Spinal cord (tissue), 10 donors: ENCODE data around the gene DAPK1. TPM values are rescaled to one million over a fixed set of nuclear protein-coding genes. Genes with fewer than 3 reads are reported as not detected.
A peak's percentile ranks its signal among the peaks of the same experiment; 100 is the strongest.

Experiments
- DNase-seq, 6 donors: peaks; one replicate each; pipeline versions ENCODE4 v3.0.0 to v3.0.0-alpha.2; 2013 to 2015; ENCODE audit warnings: low spot score in 6 of 6, low read depth in 4 of 6
- H3K27ac ChIP-seq: one replicate; pipeline ENCODE4 v1.5.1; 2013; ENCODE audit warnings: low read depth, low read length, control low read depth
- H3K27me3 ChIP-seq: one replicate; pipeline ENCODE4 v1.6.1; 2013; ENCODE audit warnings: low read length; ENCODE audit not compliant: control insufficient read depth, insufficient read depth
- H3K36me3 ChIP-seq: one replicate; pipeline ENCODE4 v1.6.1; 2013; ENCODE audit warnings: low read length; ENCODE audit not compliant: control insufficient read depth, insufficient read depth
- H3K4me1 ChIP-seq: one replicate; pipeline ENCODE4 v1.6.1; 2013; ENCODE audit warnings: low read length; ENCODE audit not compliant: control insufficient read depth, insufficient read depth
- H3K4me3 ChIP-seq: one replicate; pipeline ENCODE4 v1.5.1; 2013; ENCODE audit warnings: low read depth, low read length, control low read depth
- H3K9me3 ChIP-seq: one replicate; pipeline ENCODE4 v1.6.1; 2013; ENCODE audit warnings: low read length; ENCODE audit not compliant: control insufficient read depth, insufficient read depth
- WGBS: methylation state at CpG from one replicate; pipeline ENCODE4 v1.1.5; 2013; ENCODE audit warnings: missing lambda C conversion rate; ENCODE audit not compliant: insufficient coverage; 5-methylcytosine and 5-hydroxymethylcytosine counted together
- polyA plus RNA-seq, 2 donors: library from polyadenylated mRNA; unstranded; fragments of 120-200 nt; gene quantifications; one replicate each; pipeline ENCODE4 v1.2.1, GENCODE V29; 2013; ENCODE audit not compliant: insufficient read length in 2 of 2
- total RNA-seq, 2 donors: library from RNA; depleted of rRNA in 1 of 2; stranded (reverse); fragments of 120-200 nt in 1 of 2; fragments of >200 nt in 1 of 2; gene quantifications; one replicate each; pipeline versions ENCODE4 v1.2.3 to v1.2.4, GENCODE V29; 2013 to 2014
- donor health status: healthy.

Gene DAPK1
- total and polyA plus RNA-seq, 4 donors, result 53.3 to 82.6 (median 77.9) TPM

DNA sequence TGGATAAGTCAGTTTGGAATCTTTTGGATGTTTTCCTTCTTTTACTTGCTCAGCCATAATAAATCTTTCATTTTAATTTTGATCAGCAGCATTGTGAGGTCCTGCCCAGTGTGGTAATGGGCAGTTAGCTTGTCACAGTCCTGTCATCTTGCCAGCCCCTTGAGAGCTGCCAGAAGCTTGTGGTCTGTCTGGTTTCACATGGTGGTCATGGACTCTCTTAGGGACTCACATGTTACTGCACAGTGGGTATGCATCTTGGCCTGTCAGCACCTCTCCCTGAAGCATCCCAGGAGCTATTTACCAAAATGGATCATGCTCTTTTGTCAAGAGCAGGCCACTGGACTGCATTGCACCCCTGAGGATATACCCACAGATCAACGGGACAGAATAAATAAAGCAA is 60.3 kb downstream of the DAPK1 start:
- H3K36me3 ChIP-seq, result peaks cover 2% of the 10 kb centered on the region
- no peaks in the 10 kb centered on the region for H3K9me3 ChIP-seq
- H3K27me3 ChIP-seq, result no peaks in the 10 kb centered on the region
- no peak overlapping the region for H3K4me3 ChIP-seq
- DNase-seq, result peak in 1 of 6 donors; percentile 35
- no peak overlapping the region for H3K27ac ChIP-seq
- H3K4me1 ChIP-seq, result peaks cover 18% of the 10 kb centered on the region
- WGBS, result 60% methylated on average over 1 of the region's 1 CpG

DNA sequence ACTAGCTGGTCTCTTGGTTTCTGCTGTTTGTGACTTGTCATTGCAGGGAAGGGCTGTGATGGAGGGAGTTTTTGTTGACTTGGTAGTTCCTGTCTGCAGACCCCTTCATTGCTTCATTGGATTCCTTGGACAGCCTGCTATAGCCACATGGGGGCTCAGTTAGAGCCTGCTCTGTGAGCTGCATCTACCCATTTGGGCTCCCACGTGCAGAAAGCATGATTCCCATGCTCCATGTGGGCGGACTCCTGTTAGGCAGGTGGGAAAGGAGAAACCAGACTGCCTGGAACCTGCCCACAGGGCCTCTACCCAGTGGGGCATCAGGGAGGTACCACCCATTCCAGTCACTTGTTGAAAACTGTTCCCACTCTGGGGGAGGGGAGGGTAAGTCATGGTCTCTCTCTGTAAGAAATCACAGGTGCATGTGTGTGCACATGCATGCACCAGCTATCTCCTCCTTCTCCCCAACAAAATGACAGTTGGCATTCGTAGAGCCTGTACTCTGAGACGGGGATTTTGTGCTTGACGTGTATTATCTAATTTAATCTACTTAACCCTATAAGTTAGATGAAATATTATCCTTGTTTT is 61.0 kb downstream of the DAPK1 start:
- peaks cover 20% of the 10 kb centered on the region for H3K4me1 ChIP-seq
- peaks cover 2% of the 10 kb centered on the region for H3K36me3 ChIP-seq

DNA sequence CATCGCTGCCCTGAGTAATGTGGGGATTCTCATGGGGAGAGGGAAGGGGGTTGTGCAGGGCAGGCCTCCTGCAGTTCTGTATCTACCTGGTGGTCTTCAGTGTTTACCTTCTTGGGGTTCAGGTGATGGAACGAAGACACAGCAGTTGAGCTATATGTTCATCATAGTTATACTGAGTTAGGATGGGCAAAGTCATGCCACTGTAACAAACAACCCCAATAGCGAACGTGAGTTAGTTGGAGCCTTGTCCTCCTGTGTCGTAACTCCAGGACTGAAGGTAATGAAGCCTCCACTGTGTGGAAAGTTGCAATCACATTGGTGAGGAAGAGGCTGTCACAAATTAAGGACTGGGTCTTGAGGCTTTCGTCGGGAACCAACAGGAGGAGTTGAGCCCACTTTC is 64.4 kb downstream of the DAPK1 start:
- 97% methylated on average over 3 of the region's 7 CpGs for WGBS
- H3K27ac ChIP-seq, result no peak overlapping the region
- DNase-seq, result no peak
- H3K36me3 ChIP-seq, result peaks cover 2% of the 10 kb centered on the region
- H3K27me3 ChIP-seq, result no peaks in the 10 kb centered on the region
- H3K4me1 ChIP-seq, result peaks cover 9% of the 10 kb centered on the region
- no peaks in the 10 kb centered on the region for H3K9me3 ChIP-seq
- no peak overlapping the region for H3K4me3 ChIP-seq

More for the DNA sequence above, 61.0 kb downstream of the DAPK1 start:
- DNase-seq, result no peak
- no peaks in the 10 kb centered on the region for H3K9me3 ChIP-seq
- no peaks in the 10 kb centered on the region for H3K27me3 ChIP-seq
- no peak overlapping the region for H3K4me3 ChIP-seq
- no peak overlapping the region for H3K27ac ChIP-seq
- no CpG with 5 or more reads among the region's 5 CpGs for WGBS

DNA sequence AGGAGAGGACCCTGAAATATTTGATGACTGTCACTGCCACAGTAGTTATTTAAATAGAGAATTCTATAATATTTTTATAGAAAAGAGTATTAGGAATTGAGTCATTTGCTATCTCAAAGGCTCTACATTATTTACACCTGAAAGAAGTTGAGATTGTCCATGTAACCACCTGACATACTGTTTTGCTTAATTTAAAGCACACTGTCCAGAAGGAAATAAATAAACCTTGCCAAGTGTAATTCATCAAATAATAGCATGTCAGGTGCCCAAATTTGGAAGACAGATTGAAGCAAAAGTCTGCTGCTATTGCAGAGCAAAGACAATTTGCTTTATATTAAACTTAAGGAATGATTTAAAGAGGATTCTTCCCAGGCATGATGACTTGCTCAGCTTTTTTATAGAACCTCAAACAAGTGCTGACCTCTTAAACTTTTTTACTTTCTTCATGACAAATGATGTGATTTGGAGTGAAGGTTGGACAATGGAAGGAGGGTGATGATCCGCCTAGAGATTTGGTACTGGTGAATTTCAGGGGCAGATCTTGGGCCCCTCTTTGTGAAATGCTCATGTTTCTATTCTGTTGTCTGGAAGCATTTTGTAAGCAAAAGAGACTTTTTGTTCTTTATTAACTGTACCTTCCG is 65.0 kb downstream of the DAPK1 start:
- H3K4me1 ChIP-seq, result peaks cover 14% of the 10 kb centered on the region
- H3K4me3 ChIP-seq, result no peak overlapping the region
- H3K36me3 ChIP-seq, result peaks cover 2% of the 10 kb centered on the region
- no peak overlapping the region for H3K27ac ChIP-seq
- WGBS, result no CpG with 5 or more reads among the region's 2 CpGs
- DNase-seq, result no peak
- no peaks in the 10 kb centered on the region for H3K27me3 ChIP-seq
- H3K9me3 ChIP-seq, result no peaks in the 10 kb centered on the region

DNA sequence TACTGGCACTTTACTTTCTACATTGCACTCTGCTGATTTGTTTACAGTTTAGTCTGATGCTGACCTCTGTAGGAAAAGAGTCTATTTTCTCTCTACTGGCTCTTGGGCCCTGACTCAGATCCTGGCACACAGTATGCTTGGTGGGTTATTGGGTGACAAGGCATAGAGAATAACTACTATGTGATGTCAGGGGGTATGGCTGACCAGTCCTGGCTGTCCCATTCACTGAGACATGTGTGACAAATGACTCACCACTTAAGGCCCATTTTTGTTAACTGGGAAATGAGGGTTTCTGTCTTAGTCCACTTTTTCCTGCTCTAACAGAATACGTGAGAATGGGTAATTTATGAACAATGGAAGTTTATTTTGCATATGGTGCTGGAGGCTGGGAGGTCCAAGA is 66.4 kb downstream of the DAPK1 start:
- Histone ChIP-seq H3K36me3 (peaks cover 2% of the 10 kb centered on the region), H3K27ac (no peak overlapping the region), H3K9me3 (no peaks in the 10 kb centered on the region), H3K4me1 (peaks cover 25% of the 10 kb centered on the region), H3K27me3 (peaks cover under 1% of the 10 kb centered on the region), H3K4me3 (no peak overlapping the region)
- WGBS, result 50% methylated on average over 1 of the region's 1 CpG
- no peak for DNase-seq

DNA sequence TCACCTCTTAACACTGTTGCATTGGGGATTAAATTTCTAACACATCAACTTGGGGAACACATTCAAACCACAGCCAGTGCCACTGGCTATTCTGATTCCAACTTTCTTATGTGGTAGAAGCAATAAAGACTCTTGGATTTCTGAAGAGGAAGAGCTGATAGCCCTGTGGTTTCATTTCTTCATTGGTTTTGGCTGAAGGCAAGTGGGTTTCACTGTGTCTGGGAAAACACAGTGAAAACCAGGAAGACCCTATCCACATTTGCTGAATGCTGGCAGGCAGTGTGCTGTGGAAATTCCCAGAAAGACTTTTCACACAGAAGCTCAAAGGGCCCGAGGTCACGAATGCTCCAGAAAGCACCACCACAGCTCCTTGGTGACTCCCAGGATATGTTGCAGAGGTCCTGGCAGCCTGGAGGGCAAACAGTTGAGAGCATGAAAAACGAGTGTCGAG is 67.1 kb downstream of the DAPK1 start:
- no peak overlapping the region for H3K4me3 ChIP-seq
- peak in 1 of 6 donors; percentile 74 for DNase-seq
- H3K4me1 ChIP-seq, result peaks cover 27% of the 10 kb centered on the region
- H3K27ac ChIP-seq, result no peak overlapping the region
- no peaks in the 10 kb centered on the region for H3K9me3 ChIP-seq
- no peaks in the 10 kb centered on the region for H3K36me3 ChIP-seq
- H3K27me3 ChIP-seq, result peaks cover 3% of the 10 kb centered on the region
- 40% methylated on average over 4 of the region's 4 CpGs for WGBS

DNA sequence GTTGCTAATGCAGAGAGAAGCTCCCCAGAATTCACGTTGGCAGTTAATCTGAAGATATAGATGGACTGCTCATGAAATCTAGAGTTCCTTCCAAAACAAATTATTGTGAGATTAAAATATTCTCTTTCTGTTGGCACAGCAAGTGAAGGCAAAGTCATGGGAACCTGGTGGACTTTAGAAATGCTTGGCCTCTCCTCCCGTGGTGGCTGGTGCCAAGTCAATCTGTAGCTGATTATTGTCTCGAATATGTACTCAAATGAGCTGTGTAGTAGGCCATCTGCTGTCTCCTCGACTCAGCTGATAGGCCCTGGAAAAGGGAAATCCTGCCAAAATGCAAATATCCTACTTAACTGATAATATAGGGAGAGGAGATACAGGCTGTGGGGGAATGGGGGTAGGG is 69.3 kb downstream of the DAPK1 start:
- peak overlapping the region; percentile 34 for H3K27ac ChIP-seq
- peaks cover 3% of the 10 kb centered on the region for H3K27me3 ChIP-seq
- H3K9me3 ChIP-seq, result no peaks in the 10 kb centered on the region
- no peaks in the 10 kb centered on the region for H3K36me3 ChIP-seq
- DNase-seq, result peak in 2 of 6 donors; percentile 84 to 92
- no peak overlapping the region for H3K4me3 ChIP-seq
- 35% methylated on average over 2 of the region's 4 CpGs for WGBS
- H3K4me1 ChIP-seq, result peaks cover 35% of the 10 kb centered on the region

DNA sequence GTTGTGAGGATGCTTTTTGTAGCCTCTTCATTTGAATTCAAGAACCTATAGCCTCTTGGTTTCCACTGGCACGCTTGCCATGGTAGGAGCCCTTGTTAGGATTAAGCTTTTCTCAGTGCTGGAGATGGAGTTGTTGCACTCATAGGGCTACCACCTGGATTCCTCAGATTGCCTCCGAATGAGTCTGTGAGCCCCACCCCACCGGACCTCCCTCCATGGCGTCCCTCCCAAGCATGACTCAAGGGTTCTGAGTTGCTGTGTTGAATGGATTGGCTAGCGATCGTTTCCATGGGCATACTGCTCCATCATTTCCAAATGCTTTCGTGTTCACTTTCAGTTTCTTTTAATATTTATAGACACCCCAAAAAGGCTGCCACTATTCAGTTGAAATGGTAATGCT is 69.9 kb downstream of the DAPK1 start:
- Histone ChIP-seq H3K4me1 (peaks cover 35% of the 10 kb centered on the region), H3K36me3 (no peaks in the 10 kb centered on the region), H3K27ac (peak overlapping the region; percentile 34), H3K9me3 (no peaks in the 10 kb centered on the region), H3K27me3 (peaks cover 3% of the 10 kb centered on the region), H3K4me3 (no peak overlapping the region)
- no peak for DNase-seq
- WGBS, result 100% methylated on average over 1 of the region's 7 CpGs

DNA sequence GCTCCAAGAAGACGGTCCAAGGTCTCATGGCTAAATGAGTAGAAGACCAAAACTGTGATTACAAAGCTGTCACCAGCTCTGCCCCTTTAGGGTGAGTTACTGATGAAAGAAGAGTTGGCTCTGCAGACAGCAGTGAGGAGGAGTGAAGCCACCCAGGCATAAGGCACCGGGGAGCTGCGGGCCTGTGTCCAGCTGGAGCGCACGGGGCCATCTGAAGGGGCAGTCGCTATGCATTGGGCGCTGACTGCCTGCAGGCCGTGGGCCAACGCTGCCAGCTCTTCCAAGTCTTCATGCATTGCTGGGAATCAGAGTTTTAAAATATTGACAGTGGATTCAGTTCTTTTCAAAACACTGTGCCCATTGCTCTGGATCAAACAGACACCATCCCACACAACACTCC is 70.3 kb downstream of the DAPK1 start:
- H3K9me3 ChIP-seq, result no peaks in the 10 kb centered on the region
- H3K36me3 ChIP-seq, result no peaks in the 10 kb centered on the region
- no peak overlapping the region for H3K4me3 ChIP-seq
- WGBS, result 53% methylated on average over 6 of the region's 9 CpGs
- no peak overlapping the region for H3K27ac ChIP-seq
- H3K27me3 ChIP-seq, result peaks cover 3% of the 10 kb centered on the region
- peak in 1 of 6 donors; percentile 86 for DNase-seq
- H3K4me1 ChIP-seq, result peaks cover 35% of the 10 kb centered on the region

DNA sequence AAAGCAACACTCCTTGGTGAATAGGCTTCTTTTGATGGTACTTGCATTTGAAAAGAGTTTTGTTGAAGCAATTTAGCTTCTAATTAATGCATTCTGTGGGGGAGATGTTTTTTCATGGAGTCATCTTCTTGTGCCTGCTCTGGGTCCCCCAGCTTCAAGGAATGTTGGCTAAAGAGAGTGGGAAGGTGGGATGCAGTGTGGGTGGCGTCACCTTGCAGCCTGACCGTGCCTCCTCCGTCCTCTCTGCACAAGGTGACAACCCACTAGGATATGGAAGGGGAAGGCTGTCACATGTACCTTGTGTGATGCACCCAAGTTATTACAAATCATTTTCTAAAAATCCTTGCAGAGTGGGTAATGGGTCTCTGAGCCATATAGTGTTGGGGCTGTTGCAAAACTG is 70.7 kb downstream of the DAPK1 start:
- WGBS, result no CpG with 5 or more reads among the region's 3 CpGs
- Histone ChIP-seq H3K9me3 (no peaks in the 10 kb centered on the region), H3K27ac (no peak overlapping the region), H3K27me3 (peaks cover 3% of the 10 kb centered on the region), H3K4me3 (no peak overlapping the region), H3K36me3 (no peaks in the 10 kb centered on the region), H3K4me1 (peaks cover 34% of the 10 kb centered on the region)
- no peak for DNase-seq
